Right lobe of liver (tissue), 4 donors: ENCODE results near the gene WBP2NL.

Experiments
- POLR2A ChIP-seq: fragments of 450-650 bp; IDR thresholded peaks from one replicate; pipeline ENCODE4 v1.6.1; 2017; ENCODE audit warnings: antibody characterized with exemption, mild to moderate bottlenecking
- TF ChIP-seq, protein P1 (sequence below), 4 donors: fragments of 200-600 bp in 3 of 4; fragments of 450-650 bp in 1 of 4; IDR thresholded peaks; one replicate each; pipeline versions ENCODE4 v1.5.1 to v1.8.0; 2016 to 2022; ENCODE audit warnings: antibody characterized with exemption in 4 of 4, mild to moderate bottlenecking in 2 of 4
- donor health status: DM: no; HTN: no; CAD: no.
- donor health status: DM: no; HTN: no; CAD: no.
- donor health status: DM: no; HTN: yes; CAD: no.

DNA sequence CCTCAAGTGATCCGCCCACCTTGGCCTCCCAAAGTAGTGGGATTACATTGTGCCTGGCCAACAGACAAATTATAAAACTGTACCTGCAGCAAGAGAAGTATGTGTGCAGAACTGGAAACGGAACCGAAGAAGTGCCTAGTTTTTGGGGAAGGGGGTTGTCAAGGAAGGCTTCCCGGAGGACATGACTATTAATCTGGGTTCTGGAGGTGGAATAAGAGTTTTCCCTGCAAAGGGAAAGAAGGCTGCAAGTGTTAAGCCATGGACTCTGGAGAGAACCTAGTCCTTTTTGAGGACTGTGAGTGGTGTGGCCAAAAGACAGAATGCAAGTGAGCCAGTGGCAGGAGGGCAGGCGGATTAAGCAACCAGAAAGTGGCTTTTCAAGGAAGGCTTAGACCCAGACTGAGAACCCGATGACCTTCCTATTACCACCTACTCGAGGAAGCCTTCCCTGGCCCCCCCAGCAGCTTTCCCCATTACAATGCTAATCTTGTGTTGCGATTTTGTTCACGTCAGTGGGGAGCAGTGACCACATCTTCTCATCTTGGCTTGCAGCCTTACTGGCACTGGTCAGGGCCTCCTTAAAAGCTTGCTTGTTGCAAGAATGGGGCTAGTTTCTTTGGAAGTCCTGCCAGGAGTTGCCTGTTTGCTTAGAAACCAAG, 35.0 kb upstream of the WBP2NL start:
- TF ChIP-seq, protein P1, sequence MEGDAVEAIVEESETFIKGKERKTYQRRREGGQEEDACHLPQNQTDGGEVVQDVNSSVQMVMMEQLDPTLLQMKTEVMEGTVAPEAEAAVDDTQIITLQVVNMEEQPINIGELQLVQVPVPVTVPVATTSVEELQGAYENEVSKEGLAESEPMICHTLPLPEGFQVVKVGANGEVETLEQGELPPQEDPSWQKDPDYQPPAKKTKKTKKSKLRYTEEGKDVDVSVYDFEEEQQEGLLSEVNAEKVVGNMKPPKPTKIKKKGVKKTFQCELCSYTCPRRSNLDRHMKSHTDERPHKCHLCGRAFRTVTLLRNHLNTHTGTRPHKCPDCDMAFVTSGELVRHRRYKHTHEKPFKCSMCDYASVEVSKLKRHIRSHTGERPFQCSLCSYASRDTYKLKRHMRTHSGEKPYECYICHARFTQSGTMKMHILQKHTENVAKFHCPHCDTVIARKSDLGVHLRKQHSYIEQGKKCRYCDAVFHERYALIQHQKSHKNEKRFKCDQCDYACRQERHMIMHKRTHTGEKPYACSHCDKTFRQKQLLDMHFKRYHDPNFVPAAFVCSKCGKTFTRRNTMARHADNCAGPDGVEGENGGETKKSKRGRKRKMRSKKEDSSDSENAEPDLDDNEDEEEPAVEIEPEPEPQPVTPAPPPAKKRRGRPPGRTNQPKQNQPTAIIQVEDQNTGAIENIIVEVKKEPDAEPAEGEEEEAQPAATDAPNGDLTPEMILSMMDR (IDR thresholded peaks at IDR 0.05): no peak
- no peak for TF ChIP-seq POLR2A
